Measurements from ENCODE around the gene DTWD1. TPM values are rescaled to one million over a fixed set of nuclear protein-coding genes. Genes with fewer than 3 reads are reported as not detected.
"Not testable (repeated sequence)": the region's sequence is repeated elsewhere in the genome, so short reads cannot be mapped to it uniquely, and the experiment has no call there.

DTWD1 gene
- total and polyA plus RNA-seq, 2 experiments from 2014 or later = 63.7 to 107 TPM

- H3K9me2 ChIP-seq (ENCODE audit: insufficient read depth) = no peaks in the 10 kb centered on the region
- no peak overlapping the region for H3K27ac ChIP-seq
- H3K4me2 ChIP-seq (ENCODE audit: unreplicated experiment) = no peak overlapping the region
- H4K20me1 ChIP-seq (ENCODE audit: insufficient read depth) = no peaks in the 10 kb centered on the region
- no peak overlapping the region for H3K4me3 ChIP-seq
- no peak overlapping the region for H3K9ac ChIP-seq
- no peaks in the 10 kb centered on the region for H3K79me2 ChIP-seq (ENCODE audit: insufficient read depth)
- H3K4me1 ChIP-seq (ENCODE audit: insufficient read depth) = no peaks in the 10 kb centered on the region
- H3K36me3 ChIP-seq (ENCODE audit: low read depth) = no peaks in the 10 kb centered on the region
- WGBS, 2 experiments (ENCODE audit: low coverage in 1 of 2, low lambda C conversion rate in 2 of 2, missing lambda C conversion rate in 2 of 2) = 96 to 100% methylated on average over 1 of the region's 1 CpG
- H3K9me3 ChIP-seq (ENCODE audit: low read depth) = no peaks in the 10 kb centered on the region
- no peaks in the 10 kb centered on the region for H3K27me3 ChIP-seq (replicated peaks; ENCODE audit: insufficient read depth)
- no peak for TF ChIP-seq EZH2 (IDR thresholded peaks at IDR 0.05; ENCODE audit: insufficient read depth, poor library complexity, severe bottlenecking)
- TF ChIP-seq EZH2phosphoT487 (IDR thresholded peaks at IDR 0.05; ENCODE audit: insufficient read depth, low read depth) = no peak
- H3F3A ChIP-seq (ENCODE audit: insufficient read depth) = no peaks in the 10 kb centered on the region
- no peak overlapping the region for H2AFZ ChIP-seq
- in situ Hi-C loops (cut with MboI) = no loop called here
- DNase-seq = no peak
Measured at GRCh38 chr15:49664716-49665115, 43.9 kb downstream of the DTWD1 start.

- not testable (repeated sequence) for H4K20me1 ChIP-seq (ENCODE audit: insufficient read depth); H3K9ac ChIP-seq
Measured at GRCh38 chr15:49666486-49666885, 45.6 kb downstream of the DTWD1 start.

GRCh38 chr15:49669288-49669687, 48.4 kb downstream of the DTWD1 start:
- Histone ChIP-seq H3K9me3 (ENCODE audit: low read depth) (no peaks in the 10 kb centered on the region), H3K27me3 (replicated peaks; ENCODE audit: insufficient read depth) (no peaks in the 10 kb centered on the region), H4K20me1 (ENCODE audit: insufficient read depth) (no peaks in the 10 kb centered on the region), H3F3A (ENCODE audit: insufficient read depth) (peaks cover 12% of the 10 kb centered on the region), H3K4me3 (no peak overlapping the region), H3K4me1 (ENCODE audit: insufficient read depth) (peaks cover 11% of the 10 kb centered on the region), H3K4me2 (ENCODE audit: unreplicated experiment) (no peak overlapping the region), H3K9me2 (ENCODE audit: insufficient read depth) (no peaks in the 10 kb centered on the region), H3K36me3 (ENCODE audit: low read depth) (no peaks in the 10 kb centered on the region), H3K79me2 (ENCODE audit: insufficient read depth) (no peaks in the 10 kb centered on the region), H3K27ac (no peak overlapping the region), H2AFZ (no peak overlapping the region), H3K9ac (no peak overlapping the region)
- DNase-seq = no peak
- WGBS, 2 experiments (ENCODE audit: low coverage in 1 of 2, low lambda C conversion rate in 2 of 2, missing lambda C conversion rate in 2 of 2) = 94 to 96% methylated on average over 1 of the region's 1 CpG
- TF ChIP-seq EZH2phosphoT487 (IDR thresholded peaks at IDR 0.05; ENCODE audit: insufficient read depth, low read depth) (no peak), EZH2 (IDR thresholded peaks at IDR 0.05; ENCODE audit: insufficient read depth, poor library complexity, severe bottlenecking) (no peak)
- in situ Hi-C loops (cut with MboI) = no loop called here

More at GRCh38 chr15:49666486-49666885, 45.6 kb downstream of the DTWD1 start:
- DNase-seq; H3K27me3 ChIP-seq (replicated peaks; ENCODE audit: insufficient read depth); in situ Hi-C loops (cut with MboI); H3K4me1 ChIP-seq (ENCODE audit: insufficient read depth); H3K36me3 ChIP-seq (ENCODE audit: low read depth); H3K9me2 ChIP-seq (ENCODE audit: insufficient read depth); H3K27ac ChIP-seq; H3K79me2 ChIP-seq (ENCODE audit: insufficient read depth); H3K4me3 ChIP-seq; H3K4me2 ChIP-seq (ENCODE audit: unreplicated experiment); H2AFZ ChIP-seq; H3F3A ChIP-seq (ENCODE audit: insufficient read depth); H3K9me3 ChIP-seq (ENCODE audit: low read depth): not testable (repeated sequence)
- WGBS, 2 experiments (ENCODE audit: low coverage in 1 of 2, low lambda C conversion rate in 2 of 2, missing lambda C conversion rate in 2 of 2) = 91 to 94% methylated on average over 3 of the region's 3 CpGs

- 53 to 63% methylated on average over 1 of the region's 1 CpG for WGBS, 2 experiments (ENCODE audit: low coverage in 1 of 2, low lambda C conversion rate in 2 of 2, missing lambda C conversion rate in 2 of 2)
- DNase-seq = peak; percentile 50
- in situ Hi-C loops (cut with MboI) = no loop called here
- no peaks in the 10 kb centered on the region for H3K79me2 ChIP-seq (ENCODE audit: insufficient read depth)
- no peaks in the 10 kb centered on the region for H3K27me3 ChIP-seq (replicated peaks; ENCODE audit: insufficient read depth)
- peak overlapping the region; percentile 45; the same call in 1 of the 2 replicates for H3K4me3 ChIP-seq
- H3K36me3 ChIP-seq (ENCODE audit: low read depth) = no peaks in the 10 kb centered on the region
- TF ChIP-seq EZH2phosphoT487 (IDR thresholded peaks at IDR 0.05; ENCODE audit: insufficient read depth, low read depth) = no peak
- TF ChIP-seq EZH2 (IDR thresholded peaks at IDR 0.05; ENCODE audit: insufficient read depth, poor library complexity, severe bottlenecking) = no peak
- peaks cover 32% of the 10 kb centered on the region for H3F3A ChIP-seq (ENCODE audit: insufficient read depth)
- peak overlapping the region; percentile 97 for H3K27ac ChIP-seq
- no peaks in the 10 kb centered on the region for H4K20me1 ChIP-seq (ENCODE audit: insufficient read depth)
- H3K9me2 ChIP-seq (ENCODE audit: insufficient read depth) = no peaks in the 10 kb centered on the region
- peaks cover 30% of the 10 kb centered on the region for H3K4me1 ChIP-seq (ENCODE audit: insufficient read depth)
- peak overlapping the region; percentile 82 for H3K4me2 ChIP-seq (ENCODE audit: unreplicated experiment)
- H3K9ac ChIP-seq = peak overlapping the region; percentile 68
- H2AFZ ChIP-seq = peak overlapping the region; percentile 58
- H3K9me3 ChIP-seq (ENCODE audit: low read depth) = no peaks in the 10 kb centered on the region
Measured at GRCh38 chr15:49673861-49674260, 53.0 kb downstream of the DTWD1 start.

GRCh38 chr15:49674370-49674769, 53.5 kb downstream of the DTWD1 start:
- H3K9ac ChIP-seq = peak overlapping the region; percentile 68
- no peaks in the 10 kb centered on the region for H3K9me2 ChIP-seq (ENCODE audit: insufficient read depth)
- H3K4me1 ChIP-seq (ENCODE audit: insufficient read depth) = peaks cover 30% of the 10 kb centered on the region
- peak overlapping the region; percentile 45 for H3K4me3 ChIP-seq
- peak overlapping the region; percentile 82 for H3K4me2 ChIP-seq (ENCODE audit: unreplicated experiment)
- H4K20me1 ChIP-seq (ENCODE audit: insufficient read depth) = no peaks in the 10 kb centered on the region
- H3K27me3 ChIP-seq (replicated peaks; ENCODE audit: insufficient read depth) = no peaks in the 10 kb centered on the region
- DNase-seq = peak; percentile 44
- H3F3A ChIP-seq (ENCODE audit: insufficient read depth) = peaks cover 32% of the 10 kb centered on the region
- peak overlapping the region; percentile 58 for H2AFZ ChIP-seq
- 87 to 95% methylated on average over 1 of the region's 1 CpG for WGBS, 2 experiments (ENCODE audit: low coverage in 1 of 2, low lambda C conversion rate in 2 of 2, missing lambda C conversion rate in 2 of 2)
- H3K36me3 ChIP-seq (ENCODE audit: low read depth) = no peaks in the 10 kb centered on the region
- H3K79me2 ChIP-seq (ENCODE audit: insufficient read depth) = no peaks in the 10 kb centered on the region
- in situ Hi-C loops (cut with MboI) = no loop called here
- TF ChIP-seq EZH2phosphoT487 (IDR thresholded peaks at IDR 0.05; ENCODE audit: insufficient read depth, low read depth) (no peak), EZH2 (IDR thresholded peaks at IDR 0.05; ENCODE audit: insufficient read depth, poor library complexity, severe bottlenecking) (no peak)
- no peaks in the 10 kb centered on the region for H3K9me3 ChIP-seq (ENCODE audit: low read depth)
- H3K27ac ChIP-seq = peak overlapping the region; percentile 97
